GM23248 (cell line): ENCODE data around the gene NAA10. TPM values are rescaled to one million over a fixed set of nuclear protein-coding genes. Genes with fewer than 3 reads are reported as not detected.

Source experiments
- DNase-seq: peaks from one replicate; pipeline ENCODE4 v3.0.0-alpha.2; 2015
- H2AFZ ChIP-seq: fragments of 200-600 bp; sonication (generic); 2 replicates; pipeline ENCODE4 v1.6.1; 2016; ENCODE audit warnings: antibody characterized with exemption
- H3F3A ChIP-seq: fragments of 200-600 bp; sonication (generic); 2 replicates; pipeline ENCODE4 v1.6.1; 2016; ENCODE audit warnings: mild to moderate bottlenecking, antibody characterized with exemption, mixed run types; ENCODE audit not compliant: insufficient read depth
- H3K27ac ChIP-seq: fragments of 200-600 bp; sonication (generic); 2 replicates; pipeline ENCODE4 v1.5.1; 2016; ENCODE audit warnings: mild to moderate bottlenecking
- H3K27me3 ChIP-seq: fragments of 200-600 bp; sonication (generic); replicated peaks from 2 replicates; pipeline ENCODE4 v1.6.1; 2016; ENCODE audit warnings: mild to moderate bottlenecking; ENCODE audit not compliant: insufficient read depth
- H3K36me3 ChIP-seq: fragments of 200-600 bp; sonication (generic); 2 replicates; pipeline ENCODE4 v1.6.1; 2016; ENCODE audit warnings: low read depth, mild to moderate bottlenecking
- H3K4me1 ChIP-seq: fragments of 200-600 bp; sonication (generic); 2 replicates; pipeline ENCODE4 v1.6.1; 2016; ENCODE audit warnings: mild to moderate bottlenecking; ENCODE audit not compliant: insufficient read depth
- H3K4me2 ChIP-seq: fragments of 200-600 bp; sonication (generic); one replicate; pipeline ENCODE4 v1.6.1; 2016; ENCODE audit warnings: mild to moderate bottlenecking; ENCODE audit not compliant: unreplicated experiment
- H3K4me3 ChIP-seq: fragments of 200-600 bp; sonication (generic); 2 replicates; pipeline ENCODE4 v1.5.1; 2016; ENCODE audit warnings: mild to moderate bottlenecking
- H3K79me2 ChIP-seq: fragments of 200-600 bp; sonication (generic); 2 replicates; pipeline ENCODE4 v1.6.1; 2016; ENCODE audit warnings: mild to moderate bottlenecking; ENCODE audit not compliant: insufficient read depth
- H3K9ac ChIP-seq: fragments of 200-600 bp; sonication (generic); 2 replicates; pipeline ENCODE4 v1.6.1; 2016; ENCODE audit warnings: mild to moderate bottlenecking
- H3K9me2 ChIP-seq: fragments of 200-600 bp; sonication (generic); 2 replicates; pipeline ENCODE4 v1.6.1; 2016; ENCODE audit warnings: mixed run types, mild to moderate bottlenecking, moderate library complexity; ENCODE audit not compliant: insufficient read depth
- H3K9me3 ChIP-seq: fragments of 200-600 bp; sonication (generic); one replicate; pipeline ENCODE4 v1.6.1; 2017; ENCODE audit warnings: low read depth
- H4K20me1 ChIP-seq: fragments of 200-600 bp; sonication (generic); 2 replicates; pipeline ENCODE4 v1.6.0; 2016; ENCODE audit not compliant: insufficient read depth
- EZH2 ChIP-seq: fragments of 200-600 bp; sonication (generic); IDR thresholded peaks from 2 replicates; pipeline ENCODE4 v1.6.1; 2018; ENCODE audit warnings: antibody characterized with exemption, mild to moderate bottlenecking; ENCODE audit not compliant: insufficient read depth, poor library complexity, severe bottlenecking
- EZH2phosphoT487 ChIP-seq: fragments of 200-600 bp; sonication (generic); IDR thresholded peaks from 2 replicates; pipeline ENCODE4 v1.6.1; 2018; ENCODE audit warnings: antibody characterized with exemption, moderate library complexity, mild to moderate bottlenecking, low read depth; ENCODE audit not compliant: insufficient read depth
- WGBS, 2 experiments: methylation state at CpG; one replicate each; pipeline ENCODE4 v1.1.6; 2015 to 2017; ENCODE audit warnings: low lambda C conversion rate in 2 of 2, low coverage in 1 of 2; ENCODE audit errors: missing lambda C conversion rate in 2 of 2; 5-methylcytosine and 5-hydroxymethylcytosine counted together
- in situ Hi-C: fragments of 300-500 bp; cut with MboI; formaldehyde crosslinking; loops from 2 replicates; pipeline ENCODE4 v1.15.0; 2020
- polyA plus RNA-seq: library from polyadenylated mRNA; unstranded; fragments of >200 nt; fragmentation: Nextera tagmentation; extraction: Ambion mirVana; gene quantifications from 2 replicates; pipeline ENCODE4 v1.2.1, GENCODE V29; 2016
- total RNA-seq: library from RNA; depleted of rRNA; stranded (reverse); fragments of >200 nt; shearing (Covaris generic); gene quantifications from 2 replicates; pipeline ENCODE4 v1.2.3, GENCODE V29; 2014

Gene NAA10
- total and polyA plus RNA-seq, 2 experiments from 2014 or later, result 154 to 166 TPM

DNA sequence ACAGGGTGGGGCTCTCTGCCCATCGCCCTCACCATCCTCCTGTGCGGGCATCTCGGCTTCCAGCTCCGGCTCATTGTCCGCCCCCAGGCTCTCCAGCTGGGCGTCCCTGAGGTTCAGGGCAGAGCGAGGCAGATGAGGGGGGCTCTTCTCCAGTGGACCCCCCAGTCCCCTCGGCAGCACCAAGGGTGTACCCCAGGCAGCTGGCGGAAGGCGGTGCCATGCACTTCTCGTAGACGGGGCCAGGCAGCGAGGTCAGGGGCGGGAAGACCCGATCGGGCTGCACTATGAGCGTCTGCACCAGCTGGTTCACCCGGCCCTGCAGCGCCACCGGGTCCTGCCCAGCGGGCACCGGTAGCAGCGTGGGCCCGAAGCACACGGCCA lies 24.9 kb downstream of the NAA10 start:
- H3F3A ChIP-seq, result no peaks in the 10 kb centered on the region
- no peaks in the 10 kb centered on the region for H3K27me3 ChIP-seq
- H2AFZ ChIP-seq, result no peak overlapping the region
- 86 to 88% methylated on average over 8 to 22 of the region's 25 CpGs for WGBS, 2 experiments
- H3K4me1 ChIP-seq, result no peaks in the 10 kb centered on the region
- no peaks in the 10 kb centered on the region for H3K36me3 ChIP-seq
- H3K27ac ChIP-seq, result no peak overlapping the region
- H3K4me2 ChIP-seq, result no peak overlapping the region
- DNase-seq, result no peak
- H3K9me3 ChIP-seq, result no peaks in the 10 kb centered on the region
- H4K20me1 ChIP-seq, result no peaks in the 10 kb centered on the region
- in situ Hi-C loops, result no loop called here
- no peaks in the 10 kb centered on the region for H3K79me2 ChIP-seq
- H3K9ac ChIP-seq, result no peak overlapping the region
- no peaks in the 10 kb centered on the region for H3K9me2 ChIP-seq
- TF ChIP-seq EZH2, result no peak
- no peak for TF ChIP-seq EZH2phosphoT487
- H3K4me3 ChIP-seq, result no peak overlapping the region

DNA sequence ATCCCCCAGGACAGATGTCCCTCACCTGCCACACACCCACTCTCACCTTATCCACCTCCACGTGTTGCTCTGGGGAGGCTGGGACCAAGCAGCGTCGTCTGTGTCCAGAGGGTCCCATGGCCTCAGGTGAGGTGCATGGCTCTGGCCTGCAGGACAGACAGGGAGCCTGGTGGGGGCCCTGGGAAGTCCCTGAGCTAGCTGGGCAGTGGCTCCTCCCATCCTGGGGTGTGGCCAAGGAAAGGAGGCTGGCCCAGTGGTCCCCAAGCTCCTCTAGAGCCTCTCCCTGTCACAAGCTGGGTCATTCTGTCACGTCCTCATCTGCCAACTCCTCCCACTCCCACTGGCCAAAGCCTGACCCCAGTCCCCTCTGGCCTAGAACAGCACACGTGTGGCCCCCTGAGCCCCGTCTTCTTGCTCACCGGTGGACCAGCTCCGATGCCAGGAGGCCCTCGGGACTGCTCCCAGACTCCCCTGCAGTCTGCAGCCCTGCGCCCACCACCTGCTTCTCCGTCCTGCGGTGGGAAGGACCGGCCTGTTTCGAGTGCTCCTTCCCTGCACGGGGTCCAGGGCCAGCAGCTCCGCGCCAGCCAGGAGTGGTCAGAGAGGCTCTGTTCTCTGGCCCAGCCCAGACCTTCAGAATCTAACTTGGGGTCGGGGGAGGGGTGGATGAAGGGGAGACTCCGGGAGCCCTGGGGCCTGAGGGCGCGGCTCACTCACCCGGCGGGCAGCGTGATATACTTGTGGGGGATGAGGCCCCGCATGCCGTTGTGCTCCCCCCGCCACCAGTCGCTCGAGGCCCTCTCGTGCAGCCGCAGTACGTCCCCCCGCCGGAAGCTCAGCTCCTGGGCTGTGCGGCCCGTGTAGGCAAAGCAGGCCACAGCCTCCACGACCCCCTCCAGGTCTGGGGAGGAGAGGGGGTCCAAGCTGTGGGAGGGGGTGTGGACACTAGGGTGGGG lies 25.5 kb downstream of the NAA10 start:
- 57 to 75% methylated on average over 11 to 25 of the region's 37 CpGs for WGBS, 2 experiments
- Histone ChIP-seq H3K27me3 (no peaks in the 10 kb centered on the region), H3K4me1 (no peaks in the 10 kb centered on the region), H3K9me2 (no peaks in the 10 kb centered on the region), H3K4me3 (no peak overlapping the region), H3K79me2 (no peaks in the 10 kb centered on the region), H3K9ac (no peak overlapping the region), H2AFZ (no peak overlapping the region), H3F3A (no peaks in the 10 kb centered on the region), H3K27ac (no peak overlapping the region), H3K36me3 (no peaks in the 10 kb centered on the region), H3K4me2 (no peak overlapping the region), H4K20me1 (no peaks in the 10 kb centered on the region), H3K9me3 (no peaks in the 10 kb centered on the region)
- TF ChIP-seq EZH2phosphoT487, result no peak
- TF ChIP-seq EZH2, result no peak
- in situ Hi-C loops, result no loop called here
- no peak for DNase-seq

DNA sequence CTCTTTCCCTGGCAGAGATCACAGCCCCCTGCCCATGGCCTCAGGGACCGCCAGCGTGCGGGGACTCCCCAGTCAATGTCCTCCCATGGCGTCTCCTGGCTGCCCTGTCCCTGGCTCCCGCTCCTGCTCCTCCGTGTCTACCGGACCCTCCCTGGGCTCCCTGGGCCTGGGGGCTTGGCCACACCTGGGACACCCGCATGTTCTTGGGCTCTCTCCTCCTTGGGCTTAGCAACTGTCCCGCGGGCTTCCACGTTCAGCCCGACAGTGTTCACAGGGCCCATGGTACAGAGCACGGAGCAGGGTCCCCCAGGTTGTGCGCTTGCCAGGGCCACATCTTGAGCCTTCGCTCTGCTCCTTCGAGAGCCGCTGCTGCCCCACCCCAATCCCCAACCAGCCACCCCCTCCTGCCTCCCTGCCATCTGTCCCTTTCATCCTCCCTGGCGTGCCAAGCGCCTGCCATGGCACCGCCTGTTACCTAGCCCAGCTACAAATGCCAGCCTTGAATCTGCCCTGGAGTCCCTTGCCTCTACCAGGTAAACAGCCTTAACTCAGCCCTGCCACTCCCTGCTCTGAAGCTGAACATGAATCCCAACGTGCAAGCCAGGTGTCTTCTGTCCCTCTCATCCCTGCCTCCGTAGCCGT lies 26.5 kb downstream of the NAA10 start:
- in situ Hi-C loops, result no loop called here

DNA sequence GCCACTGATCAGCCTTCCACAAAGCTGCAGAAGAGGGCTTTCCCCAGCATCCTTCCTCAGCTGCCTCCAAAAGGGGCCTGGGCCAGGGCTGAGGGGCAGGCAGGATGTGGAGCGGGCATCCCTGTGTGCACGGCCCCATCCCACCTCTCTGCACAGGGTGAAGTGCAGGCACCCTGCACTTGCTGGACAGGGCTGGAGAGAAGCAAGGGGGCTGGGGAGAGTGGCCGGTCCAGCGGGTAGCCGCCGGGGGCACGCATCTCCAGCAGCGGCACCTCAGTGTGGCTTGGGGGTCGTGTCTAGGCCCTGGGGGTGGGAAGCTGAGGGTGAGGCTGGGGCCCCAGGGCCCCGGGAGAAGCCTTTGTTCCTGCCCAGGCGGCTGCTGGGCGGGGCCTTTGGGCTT lies 27.4 kb downstream of the NAA10 start:
- no peak overlapping the region for H3K27ac ChIP-seq
- H3K79me2 ChIP-seq, result no peaks in the 10 kb centered on the region
- in situ Hi-C loops, result no loop called here
- H3K4me3 ChIP-seq, result no peak overlapping the region
- WGBS, 2 experiments, result 33 to 89% methylated on average over 5 to 8 of the region's 12 CpGs
- no peaks in the 10 kb centered on the region for H3K9me3 ChIP-seq
- no peak overlapping the region for H2AFZ ChIP-seq
- H3K9ac ChIP-seq, result no peak overlapping the region
- H3K9me2 ChIP-seq, result no peaks in the 10 kb centered on the region
- no peaks in the 10 kb centered on the region for H3K4me1 ChIP-seq
- no peaks in the 10 kb centered on the region for H3F3A ChIP-seq
- TF ChIP-seq EZH2 (no peak), EZH2phosphoT487 (no peak)
- no peaks in the 10 kb centered on the region for H3K36me3 ChIP-seq
- no peak for DNase-seq
- no peak overlapping the region for H3K4me2 ChIP-seq
- no peaks in the 10 kb centered on the region for H4K20me1 ChIP-seq
- no peaks in the 10 kb centered on the region for H3K27me3 ChIP-seq

More for the DNA sequence above, 26.5 kb downstream of the NAA10 start:
- H3F3A ChIP-seq, result no peaks in the 10 kb centered on the region
- no peaks in the 10 kb centered on the region for H3K79me2 ChIP-seq
- WGBS, 2 experiments, result 75 to 86% methylated on average over 10 to 18 of the region's 23 CpGs
- no peak overlapping the region for H3K4me2 ChIP-seq
- H3K27ac ChIP-seq, result no peak overlapping the region
- no peaks in the 10 kb centered on the region for H3K4me1 ChIP-seq
- no peaks in the 10 kb centered on the region for H3K36me3 ChIP-seq
- no peaks in the 10 kb centered on the region for H3K9me2 ChIP-seq
- H3K9ac ChIP-seq, result no peak overlapping the region
- DNase-seq, result no peak
- no peak overlapping the region for H3K4me3 ChIP-seq
- no peaks in the 10 kb centered on the region for H3K27me3 ChIP-seq
- H3K9me3 ChIP-seq, result no peaks in the 10 kb centered on the region
- H4K20me1 ChIP-seq, result no peaks in the 10 kb centered on the region
- no peak for TF ChIP-seq EZH2phosphoT487
- no peak for TF ChIP-seq EZH2
- no peak overlapping the region for H2AFZ ChIP-seq
